Erythroblast (primary cell): ENCODE measurements around the gene DOC2B.
"Not testable (repeated sequence)": the region's sequence is repeated elsewhere in the genome, so short reads cannot be mapped to it uniquely, and the experiment has no call there.

ENCODE experiments used
- DNase-seq, 2 experiments: peaks; one replicate each; lab custom pipeline; 2025; lab: John Stamatoyannopoulos, UW
- GATA1 ChIP-seq: IDR thresholded peaks from 2 replicates; pipeline ENCODE4 v1.6.1; 2011; ENCODE audit warnings: low read depth, mild to moderate bottlenecking, control low read depth, low read length, moderate library complexity
- POLR2A ChIP-seq: IDR thresholded peaks from 2 replicates; pipeline ENCODE4 v1.6.1; 2011; ENCODE audit warnings: mild to moderate bottlenecking, low read length

DOC2B gene

GRCh38 chr17:181245-182049 lies at the start of gene DOC2B:
TSS of gene DOC2B (minus strand) at chr17:181650. CDS start at chr17:181479, 171 bp downstream.
- no peak for DNase-seq

DNA sequence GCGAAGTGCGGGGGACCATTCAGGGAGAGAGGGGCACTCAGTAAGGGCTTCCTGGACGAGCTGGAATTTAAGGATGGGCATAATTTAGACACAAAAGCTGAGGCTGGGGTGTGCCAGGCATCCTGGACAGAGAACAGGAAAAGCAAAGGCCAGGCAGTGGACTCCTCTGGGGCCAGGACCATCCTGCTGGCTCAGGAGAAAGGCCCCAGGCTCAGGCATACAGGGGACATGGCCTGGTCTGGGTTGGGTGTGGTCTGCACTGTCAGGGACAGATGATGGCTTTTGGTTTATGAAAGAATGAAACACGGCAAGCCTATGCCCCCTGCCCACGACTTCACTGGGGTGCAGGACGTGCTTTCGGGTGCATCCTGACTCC lies 48.9 kb upstream of the DOC2B start:
- TF ChIP-seq GATA1 (no peak), POLR2A (no peak)

More at GRCh38 chr17:181245-182049, at the start of gene DOC2B:
- TF ChIP-seq POLR2A (no peak), GATA1 (no peak)

GRCh38 chr17:229709-230394 lies 48.4 kb upstream of the DOC2B start:
- no peak for DNase-seq
- no peak for TF ChIP-seq POLR2A
- no peak for TF ChIP-seq GATA1

More for the DNA sequence above, 48.9 kb upstream of the DOC2B start:
- no peak for DNase-seq

DNA sequence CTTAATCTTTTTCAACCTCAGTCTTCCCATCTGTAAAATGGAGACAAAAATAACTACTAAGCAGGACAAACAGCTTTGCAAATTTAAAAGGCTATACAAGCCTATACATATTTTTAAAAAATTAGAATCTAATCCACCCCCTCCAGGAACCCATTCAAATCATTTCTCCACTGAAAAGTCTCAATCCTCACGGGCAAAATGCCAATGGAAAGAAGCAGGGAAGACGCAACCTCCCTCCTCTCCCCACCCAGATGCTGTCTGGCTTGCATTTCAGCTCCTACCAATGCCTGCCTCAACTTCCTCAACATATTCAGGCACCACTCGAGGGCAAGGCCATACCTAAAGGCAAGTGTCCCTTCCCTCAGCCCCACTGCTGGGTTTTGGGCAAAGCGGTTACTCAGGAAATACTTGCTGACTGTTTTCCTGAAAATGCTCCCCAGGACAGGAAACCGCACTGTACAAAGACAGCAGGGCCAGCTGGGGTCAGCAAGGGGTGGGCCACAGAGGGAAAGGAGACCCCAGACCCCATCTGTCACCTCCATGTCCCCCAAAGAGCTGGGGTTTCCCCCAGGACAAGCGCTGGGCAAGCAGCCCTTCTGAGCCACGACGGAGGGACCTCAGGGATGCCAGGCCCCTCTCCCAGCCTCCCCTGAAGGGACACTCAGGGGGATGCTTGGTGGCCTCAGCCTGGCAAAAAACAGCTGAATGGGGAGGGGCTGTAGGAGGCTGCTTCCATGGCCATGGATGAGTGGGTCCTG lies 47.7 kb upstream of the DOC2B start:
- no peak for DNase-seq

GRCh38 chr17:227946-228615 lies 46.6 kb upstream of the DOC2B start:
- DNase-seq = no peak
- no peak for TF ChIP-seq POLR2A
- TF ChIP-seq GATA1 = no peak

More for the DNA sequence above, 47.7 kb upstream of the DOC2B start:
- TF ChIP-seq POLR2A (no peak), GATA1 (no peak)

GRCh38 chr17:227078-227945 lies 45.9 kb upstream of the DOC2B start:
- TF ChIP-seq POLR2A = no peak
- TF ChIP-seq GATA1 = no peak
- DNase-seq = no peak

- no peak for DNase-seq
- TF ChIP-seq POLR2A = no peak
- no peak for TF ChIP-seq GATA1
Measured at GRCh38 chr17:226108-227077, 44.9 kb upstream of the DOC2B start.

GRCh38 chr17:225551-225950 lies 44.1 kb upstream of the DOC2B start:
- no peak for DNase-seq
- TF ChIP-seq POLR2A (no peak), GATA1 (no peak)

DNA sequence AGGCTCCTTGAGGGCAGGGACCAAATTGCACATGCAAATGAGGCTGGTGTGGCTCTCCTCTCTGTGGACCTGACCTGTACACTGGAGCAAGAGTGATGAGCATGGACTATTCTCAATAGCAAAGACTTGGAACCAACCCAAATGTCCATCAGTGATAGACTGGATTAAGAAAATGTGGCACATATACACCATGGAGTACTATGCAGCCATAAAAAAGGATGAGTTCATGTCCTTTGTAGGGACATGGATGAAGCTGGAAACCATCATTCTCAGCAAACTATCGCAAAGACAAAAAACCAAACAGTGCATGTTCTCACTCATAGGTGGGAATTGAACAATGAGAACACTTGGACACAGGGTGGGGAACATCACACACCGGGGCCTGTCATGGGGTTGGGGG lies 43.1 kb upstream of the DOC2B start:
- DNase-seq = not testable (repeated sequence)

DNA sequence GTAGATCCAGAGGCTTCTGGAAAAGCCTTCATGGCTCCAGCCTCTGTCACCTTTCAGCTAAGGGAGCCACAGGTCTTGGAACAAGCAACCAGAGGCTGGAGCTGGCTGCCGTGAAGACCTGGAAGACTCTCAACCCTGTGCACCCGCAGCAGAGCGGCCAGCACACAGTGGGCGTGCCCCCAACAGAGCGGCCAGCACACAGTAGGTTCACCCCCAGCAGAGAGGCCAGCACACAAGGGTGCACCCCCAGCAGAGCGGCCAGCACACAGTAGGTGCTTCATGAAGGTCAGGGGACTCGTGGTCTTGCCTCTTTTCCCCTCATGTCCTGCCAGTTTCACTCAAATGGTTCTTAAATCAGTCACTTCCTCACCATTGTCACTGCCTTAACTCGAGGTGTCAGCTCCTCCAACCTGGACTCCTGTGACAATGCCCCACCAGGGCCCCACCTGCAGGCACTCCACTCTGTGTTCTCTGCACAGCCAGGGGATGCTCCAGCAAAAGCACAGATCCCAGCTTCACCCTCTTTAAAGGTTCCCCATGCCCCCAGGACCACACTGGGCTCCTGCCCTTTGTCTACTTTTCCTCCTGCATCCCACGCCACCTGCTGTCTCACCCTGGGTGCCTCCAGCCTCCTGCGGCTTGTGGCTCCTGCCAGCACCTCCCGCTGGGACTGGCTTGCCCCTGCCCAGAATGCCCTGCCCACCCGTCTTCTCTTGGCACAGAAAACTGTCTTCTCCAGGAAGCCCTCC lies 42.4 kb upstream of the DOC2B start:
- DNase-seq = no peak
- no peak for TF ChIP-seq GATA1
- no peak for TF ChIP-seq POLR2A

GRCh38 chr17:222172-222571 lies 40.7 kb upstream of the DOC2B start:
- no peak for DNase-seq
- TF ChIP-seq POLR2A (no peak), GATA1 (no peak)
